Stimulated activated CD4-positive, alpha-beta T cell treated with anti-CD3 and anti-CD28 coated beads, Interleukin-12 subunit alpha, Interleukin-12 subunit beta, amount 100 ng/mL, for 4 hours (primary cell): ENCODE results near the gene HLX.

Experiments
- DNase-seq: peaks from one replicate; pipeline ENCODE4 v3.0.0-alpha.2; 2020

The HLX gene

GRCh38 chr1:220879076-220879508 lies at the start of gene HLX:
Gene HLX, plus strand, starts transcription at chr1:220879443. Its CDS starts 415 bp downstream, at chr1:220879858.
- no peak for DNase-seq

GRCh38 chr1:220833436-220833835 lies 45.8 kb upstream of the HLX start:
- no peak for DNase-seq

GRCh38 chr1:220834155-220834870 lies 44.9 kb upstream of the HLX start:
- no peak for DNase-seq

- DNase-seq: no peak
These were observed 40.7 kb upstream of the HLX start for GRCh38 chr1:220838578-220838977.

- no peak for DNase-seq
These were observed 39.8 kb upstream of the HLX start for GRCh38 chr1:220839474-220839873.

GRCh38 chr1:220841293-220841692 lies 38.0 kb upstream of the HLX start:
- no peak for DNase-seq

GRCh38 chr1:220843481-220844011 lies 35.7 kb upstream of the HLX start:
- DNase-seq: no peak

- DNase-seq: no peak
These were observed 26.8 kb upstream of the HLX start for GRCh38 chr1:220852408-220852807.

GRCh38 chr1:220872296-220872695 lies 6.9 kb upstream of the HLX start:
- no peak for DNase-seq

GRCh38 chr1:220873087-220873486 lies 6.2 kb upstream of the HLX start:
- DNase-seq: no peak

- no peak for DNase-seq
These were observed 5.2 kb upstream of the HLX start for GRCh38 chr1:220873868-220874655.

GRCh38 chr1:220875260-220875659 lies 4.0 kb upstream of the HLX start:
- no peak for DNase-seq

GRCh38 chr1:220876511-220877376 lies 2.5 kb upstream of the HLX start:
- DNase-seq: no peak

GRCh38 chr1:220877377-220878095 lies 1.7 kb upstream of the HLX start:
- DNase-seq: no peak

- DNase-seq: no peak
These were observed 810 bp upstream of the HLX start for GRCh38 chr1:220878191-220879075.

- DNase-seq: no peak
These were observed 492 bp downstream of the HLX start for GRCh38 chr1:220879509-220880361.

- no peak for DNase-seq
These were observed 1.1 kb downstream of the HLX start for GRCh38 chr1:220880362-220880670.

- no peak for DNase-seq
These were observed 1.7 kb downstream of the HLX start for GRCh38 chr1:220880726-220881506.

- DNase-seq: no peak
These were observed 3.0 kb downstream of the HLX start for GRCh38 chr1:220882061-220882891.
